ENCODE data around the gene SIRT2.

Gene SIRT2

GRCh38 chr19:38844093-38844686, 55.2 kb downstream of the SIRT2 start:
- DNase-seq (ENCODE audit: insufficient read length, low spot score) = no peak
- no peak for FAIRE-seq
- no peak for TF ChIP-seq CTCF (IDR thresholded peaks at IDR 0.05; ENCODE audit: insufficient read depth, missing control alignments)

- FAIRE-seq (no peak), DNase-seq (ENCODE audit: insufficient read length, low spot score) (no peak)
- no peak for TF ChIP-seq CTCF (IDR thresholded peaks at IDR 0.05; ENCODE audit: insufficient read depth, missing control alignments)
Measured at GRCh38 chr19:38843175-38843758, 56.2 kb downstream of the SIRT2 start.

- no peak for TF ChIP-seq CTCF (IDR thresholded peaks at IDR 0.05; ENCODE audit: insufficient read depth, missing control alignments)
- FAIRE-seq (no peak), DNase-seq (ENCODE audit: insufficient read length, low spot score) (no peak)
Measured at GRCh38 chr19:38842439-38843174, 56.8 kb downstream of the SIRT2 start.

- FAIRE-seq = no peak
- no peak for DNase-seq (ENCODE audit: insufficient read length, low spot score)
- TF ChIP-seq CTCF (IDR thresholded peaks at IDR 0.05; ENCODE audit: insufficient read depth, missing control alignments) = no peak
Measured at GRCh38 chr19:38841787-38842438, 57.5 kb downstream of the SIRT2 start.

- FAIRE-seq = no peak
- no peak for TF ChIP-seq CTCF (IDR thresholded peaks at IDR 0.05; ENCODE audit: insufficient read depth, missing control alignments)
- DNase-seq (ENCODE audit: insufficient read length, low spot score) = no peak
Measured at GRCh38 chr19:38841180-38841766, 58.1 kb downstream of the SIRT2 start.

GRCh38 chr19:38840583-38840968, 58.8 kb downstream of the SIRT2 start:
- no peak for TF ChIP-seq CTCF (IDR thresholded peaks at IDR 0.05; ENCODE audit: insufficient read depth, missing control alignments)
- no peak for FAIRE-seq
- no peak for DNase-seq (ENCODE audit: insufficient read length, low spot score)
